Aorta (tissue), 5 donors: ENCODE results near the gene NKX1-2. TPM values are rescaled to one million over a fixed set of nuclear protein-coding genes. Genes with fewer than 3 reads are reported as not detected.

ENCODE experiments used
- ATAC-seq: fragments of 200-7000 bp; cut with Tn5 transposase; one replicate; pipeline ENCODE4 v1.9.1; 2022; ENCODE audit warnings: moderate library complexity; ENCODE audit not compliant: low FRiP score
- DNase-seq, 2 donors: peaks; one replicate each; pipeline ENCODE4 v3.0.0-alpha.2; 2020
- H3K27ac ChIP-seq, 2 donors: one replicate each; pipeline ENCODE4 v1.5.1; 2013; ENCODE audit warnings: low read length in 2 of 2, mild to moderate bottlenecking in 2 of 2, moderate library complexity in 2 of 2, control low read depth in 1 of 2, inconsistent platforms in 1 of 2, low read depth in 1 of 2
- H3K27me3 ChIP-seq, 2 donors: one replicate each; pipeline ENCODE4 v1.6.1; 2013; ENCODE audit warnings: control low read depth in 1 of 2, low read length in 1 of 2, mild to moderate bottlenecking in 1 of 2, moderate library complexity in 1 of 2; ENCODE audit not compliant: insufficient read depth in 2 of 2, control insufficient read depth in 1 of 2
- H3K36me3 ChIP-seq, 2 donors: one replicate each; pipeline ENCODE4 v1.6.1; 2013; ENCODE audit warnings: control low read depth in 1 of 2, low read length in 1 of 2, mild to moderate bottlenecking in 1 of 2; ENCODE audit not compliant: insufficient read depth in 2 of 2, control insufficient read depth in 1 of 2
- H3K4me1 ChIP-seq, 2 donors: one replicate each; pipeline ENCODE4 v1.6.1; 2013; ENCODE audit warnings: low read length in 2 of 2, control low read depth in 1 of 2, mild to moderate bottlenecking in 1 of 2, moderate library complexity in 1 of 2; ENCODE audit not compliant: insufficient read depth in 2 of 2, control insufficient read depth in 1 of 2
- H3K4me3 ChIP-seq, 2 donors: one replicate each; pipeline ENCODE4 v1.5.1; 2013; ENCODE audit warnings: low read length in 2 of 2, control low read depth in 1 of 2, mild to moderate bottlenecking in 1 of 2
- H3K9me3 ChIP-seq: one replicate; pipeline ENCODE4 v1.6.1; 2013; ENCODE audit warnings: mild to moderate bottlenecking, low read length; ENCODE audit not compliant: control insufficient read depth
- WGBS, 2 donors: extraction: QIAGEN DNeasy Blood & Tissue Kit; methylation state at CpG; one replicate each; pipeline ENCODE4 v1.1.7; 2013; 5-methylcytosine and 5-hydroxymethylcytosine counted together
- intact Hi-C, 2 donors: fragments of 100-400 bp; cut with DNase I; formaldehyde crosslinking; loops; one replicate each; pipeline versions ENCODE4 v1.14.2 to v1.15.0; 2022
- polyA plus RNA-seq, 2 donors: library from polyadenylated mRNA; stranded (reverse); fragments of 200-250 nt; gene quantifications; one replicate each; pipeline ENCODE4 v1.2.3, GENCODE V29; 2013
- total RNA-seq, 2 donors: library from RNA; stranded (reverse); fragmentation: NEBNext Ultra II Directional; extraction: Animal tissue kit (Norgen Biotek cat#: 25700); gene quantifications; one replicate each; pipeline ENCODE4 v1.2.1, GENCODE V29; 2021
- donor health status: healthy with polysubstance abuse.
- donor health status: Bipolar disorder and iron deficiency.
- donor health status: DM: no; HTN: no; CAD: no.
- donor health status: DM: no; HTN: no; CAD: no.
- donor health status: DM: yes; HTN: yes; CAD: no.

Gene NKX1-2
- total and polyA plus RNA-seq, 4 donors = not detected

DNA sequence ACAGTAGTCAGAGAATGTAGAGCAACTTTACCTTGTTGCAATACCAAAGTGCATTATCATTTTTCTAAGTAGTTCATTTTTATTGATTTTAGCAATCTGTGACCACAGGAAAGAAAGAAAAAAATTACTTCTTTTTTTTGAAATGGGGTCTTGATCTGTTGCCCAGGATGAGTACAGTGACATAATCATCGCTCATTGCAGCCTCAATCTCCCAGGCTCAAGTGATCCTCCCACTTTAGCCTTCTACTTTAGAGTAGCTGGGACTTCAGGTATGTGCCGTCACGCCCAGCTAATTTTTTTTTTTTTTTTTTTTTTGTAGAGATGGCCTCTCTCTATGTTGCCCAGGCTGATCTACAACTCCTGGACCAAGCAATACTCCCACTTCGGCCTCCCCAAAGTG, 19.8 kb downstream of the NKX1-2 start:
- H3K4me1 ChIP-seq = no peaks in the 10 kb centered on the region
- no peaks in the 10 kb centered on the region for H3K36me3 ChIP-seq
- no peaks in the 10 kb centered on the region for H3K27me3 ChIP-seq
- intact Hi-C loops = no loop called here
- 88 to 90% methylated on average over 4 of the region's 4 CpGs for WGBS, 2 donors
- no peak overlapping the region for H3K27ac ChIP-seq
- ATAC-seq (no peak), DNase-seq (no peak)
- H3K4me3 ChIP-seq = no peak overlapping the region
- H3K9me3 ChIP-seq = peaks cover 1% of the 10 kb centered on the region

DNA sequence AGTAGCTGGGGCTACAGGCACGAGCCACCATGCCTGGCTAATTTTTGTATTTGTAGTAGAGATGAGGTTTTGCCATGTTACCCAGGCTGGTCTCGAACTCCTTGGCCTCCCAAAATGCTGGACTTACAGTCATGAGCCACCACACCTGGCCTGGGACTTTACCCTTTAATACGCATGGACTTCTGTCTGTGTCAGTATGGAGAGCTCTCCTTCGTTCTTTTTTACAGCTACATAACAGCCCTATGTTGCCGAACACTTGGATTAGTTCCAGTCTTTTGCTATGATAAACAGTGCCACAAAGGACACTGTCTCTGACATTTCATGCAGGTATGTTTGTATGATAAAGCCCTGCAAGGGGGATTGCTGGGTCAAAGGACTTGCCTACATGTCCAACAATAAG, 20.3 kb downstream of the NKX1-2 start:
- no peak overlapping the region for H3K27ac ChIP-seq
- no peaks in the 10 kb centered on the region for H3K36me3 ChIP-seq
- no peaks in the 10 kb centered on the region for H3K4me1 ChIP-seq
- DNase-seq (no peak), ATAC-seq (no peak)
- peaks cover 1% of the 10 kb centered on the region for H3K9me3 ChIP-seq
- intact Hi-C loops = no loop called here
- no peak overlapping the region for H3K4me3 ChIP-seq
- 71 to 72% methylated on average over 5 of the region's 5 CpGs for WGBS, 2 donors
- H3K27me3 ChIP-seq = no peaks in the 10 kb centered on the region

DNA sequence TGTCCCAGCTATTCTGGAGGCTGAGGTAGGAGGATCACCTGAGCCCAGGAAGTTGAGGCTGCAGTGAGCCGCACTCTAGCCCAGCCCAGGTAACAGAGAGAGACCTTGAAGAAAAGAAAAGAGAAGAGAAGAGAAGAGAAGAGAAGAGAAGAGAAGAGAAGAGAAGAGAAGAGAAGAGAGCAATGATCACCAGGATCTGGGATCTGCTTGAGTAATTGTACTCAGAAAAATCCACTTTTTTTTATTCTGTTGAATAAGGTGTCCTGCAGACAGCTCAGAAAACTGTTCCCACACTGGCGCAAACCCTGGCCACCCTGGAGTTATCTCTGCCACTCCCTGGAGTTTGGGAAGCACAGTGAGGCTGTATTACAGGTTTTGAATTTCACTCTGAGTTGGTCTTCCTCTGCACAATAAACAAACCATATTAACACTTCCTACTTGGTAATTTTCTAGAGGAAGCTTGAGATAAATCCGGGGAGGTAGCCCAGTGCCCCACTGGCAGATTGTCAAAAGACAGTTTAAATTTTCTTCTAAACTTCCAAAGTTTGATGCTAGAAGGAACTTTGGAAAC, 21.5 kb downstream of the NKX1-2 start:
- Histone ChIP-seq H3K4me1 (no peaks in the 10 kb centered on the region), H3K4me3 (no peak overlapping the region), H3K27ac (no peak overlapping the region), H3K27me3 (no peaks in the 10 kb centered on the region), H3K9me3 (peaks cover 1% of the 10 kb centered on the region), H3K36me3 (no peaks in the 10 kb centered on the region)
- 70 to 71% methylated on average over 3 of the region's 3 CpGs for WGBS, 2 donors
- DNase-seq = no peak
- intact Hi-C loops = no loop called here
- ATAC-seq = no peak

DNA sequence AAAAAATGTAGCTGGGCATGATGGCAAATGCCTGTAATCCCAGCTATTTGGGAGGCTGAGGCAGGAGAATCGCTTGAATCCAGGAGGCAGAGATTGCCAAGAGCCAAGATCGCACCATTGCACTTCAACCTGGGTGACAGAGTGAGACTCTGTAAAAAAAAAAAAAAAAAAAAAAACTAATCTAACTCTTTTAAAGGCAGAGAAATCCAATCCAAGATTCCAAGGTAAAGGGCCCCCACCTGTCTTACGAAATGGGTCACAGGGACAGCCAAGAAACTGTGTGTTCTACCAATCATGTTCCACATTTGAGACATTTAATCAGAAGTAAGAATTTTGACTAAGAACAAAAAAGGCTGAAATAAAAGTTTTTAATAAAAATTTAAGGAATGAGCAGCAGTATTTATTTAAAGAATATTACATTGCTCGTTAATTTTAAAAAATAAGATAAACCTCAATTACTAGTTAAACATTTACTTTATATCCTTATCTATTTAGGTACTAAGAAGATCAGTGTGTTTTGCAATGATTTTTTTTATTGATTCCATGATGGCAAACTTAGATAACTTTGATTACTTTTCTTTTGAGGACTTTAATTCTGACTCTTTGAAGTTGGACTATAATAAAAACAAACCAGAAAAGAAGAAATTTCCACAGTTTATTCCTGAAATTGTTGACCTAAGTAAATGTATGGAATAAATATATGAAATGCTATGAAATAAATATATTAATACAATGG, 24.4 kb downstream of the NKX1-2 start:
- intact Hi-C loops = no loop called here
- no peaks in the 10 kb centered on the region for H3K36me3 ChIP-seq
- no peaks in the 10 kb centered on the region for H3K4me1 ChIP-seq
- no peak overlapping the region for H3K4me3 ChIP-seq
- WGBS, 2 donors = 92 to 95% methylated on average over 4 of the region's 4 CpGs
- DNase-seq (no peak), ATAC-seq (no peak)
- no peaks in the 10 kb centered on the region for H3K27me3 ChIP-seq
- H3K27ac ChIP-seq = no peak overlapping the region
- H3K9me3 ChIP-seq = peaks cover 1% of the 10 kb centered on the region

DNA sequence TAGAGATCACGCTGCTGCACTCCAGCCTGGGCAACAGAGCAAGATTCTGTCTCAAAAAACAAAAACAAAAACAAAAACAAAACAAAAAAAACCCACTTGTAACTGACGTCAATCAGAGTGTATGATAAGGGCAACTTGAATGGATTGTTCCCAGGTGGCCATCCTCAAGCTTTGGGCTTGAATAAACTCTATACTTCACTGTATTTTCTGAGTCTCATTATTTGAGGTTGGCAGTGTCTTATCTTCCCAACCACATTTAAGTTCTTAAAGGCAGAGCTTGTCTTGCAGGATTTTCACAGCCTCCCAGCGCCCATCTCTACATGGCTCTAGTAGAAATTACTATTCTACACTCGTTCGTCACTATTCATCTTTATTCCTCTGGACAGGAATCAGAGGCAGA, 26.0 kb downstream of the NKX1-2 start:
- no peaks in the 10 kb centered on the region for H3K36me3 ChIP-seq
- WGBS, 2 donors = 84 to 89% methylated on average over 5 of the region's 5 CpGs
- no peak overlapping the region for H3K4me3 ChIP-seq
- ATAC-seq (no peak), DNase-seq (no peak)
- no peaks in the 10 kb centered on the region for H3K4me1 ChIP-seq
- H3K27me3 ChIP-seq = no peaks in the 10 kb centered on the region
- intact Hi-C loops = no loop called here
- no peak overlapping the region for H3K27ac ChIP-seq
- H3K9me3 ChIP-seq = no peaks in the 10 kb centered on the region

DNA sequence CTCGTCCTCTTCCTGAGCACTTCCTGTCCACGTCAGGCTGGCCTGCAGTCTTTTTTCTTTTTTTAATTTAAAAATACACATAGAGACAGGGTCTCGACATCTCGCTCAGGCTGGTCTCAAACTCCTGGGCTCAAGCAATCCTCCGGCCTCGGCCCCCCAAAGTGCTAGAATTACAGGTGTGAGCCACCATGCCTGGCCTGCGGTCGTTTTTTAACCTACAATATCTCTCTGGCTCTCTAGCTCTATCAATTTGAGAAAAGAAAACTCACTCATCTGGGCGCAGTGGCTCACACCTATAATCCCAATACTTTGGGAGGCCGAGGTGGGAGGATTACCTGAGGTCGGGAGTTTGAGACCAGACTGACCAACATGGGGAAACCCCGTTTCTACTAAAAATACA, 27.1 kb downstream of the NKX1-2 start:
- H3K4me3 ChIP-seq = no peak overlapping the region
- intact Hi-C loops = no loop called here
- H3K9me3 ChIP-seq = no peaks in the 10 kb centered on the region
- ATAC-seq = no peak
- DNase-seq = peak in 1 of 2 donors; percentile 55
- peaks cover 0 to 2% of the 10 kb centered on the region in 2 donors for H3K27me3 ChIP-seq
- 84 to 86% methylated on average over 12 of the region's 12 CpGs for WGBS, 2 donors
- H3K27ac ChIP-seq = no peak overlapping the region
- H3K36me3 ChIP-seq = no peaks in the 10 kb centered on the region
- H3K4me1 ChIP-seq = no peaks in the 10 kb centered on the region

DNA sequence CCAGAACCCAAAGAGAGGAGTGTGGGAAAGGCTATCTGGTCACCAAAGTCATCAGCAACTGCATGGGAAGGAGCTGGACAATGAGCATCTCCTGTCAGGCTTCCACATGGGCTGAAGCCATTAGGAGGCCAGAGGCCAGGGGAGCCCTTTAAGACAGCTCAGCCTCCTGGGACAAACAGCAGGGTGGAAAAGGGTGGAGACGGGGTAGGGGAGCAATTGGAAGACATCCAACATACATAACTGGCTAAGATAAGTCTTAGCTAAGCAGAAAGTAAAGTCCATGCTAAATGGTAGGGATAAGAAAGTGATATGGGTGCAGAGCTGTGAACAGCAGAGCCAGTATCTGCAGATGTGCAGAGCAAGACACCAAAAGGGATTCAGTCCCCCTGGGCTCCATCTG, 29.6 kb downstream of the NKX1-2 start:
- Histone ChIP-seq H3K9me3 (no peaks in the 10 kb centered on the region), H3K36me3 (no peaks in the 10 kb centered on the region), H3K4me3 (no peak overlapping the region), H3K4me1 (peaks cover 0 to under 1% of the 10 kb centered on the region in 2 donors), H3K27me3 (peaks cover 0 to 2% of the 10 kb centered on the region in 2 donors), H3K27ac (no peak overlapping the region)
- ATAC-seq = no peak
- intact Hi-C loops = no loop called here
- peak in 1 of 2 donors; percentile 44 for DNase-seq
- 22 to 32% methylated on average over 1 of the region's 1 CpG for WGBS, 2 donors

DNA sequence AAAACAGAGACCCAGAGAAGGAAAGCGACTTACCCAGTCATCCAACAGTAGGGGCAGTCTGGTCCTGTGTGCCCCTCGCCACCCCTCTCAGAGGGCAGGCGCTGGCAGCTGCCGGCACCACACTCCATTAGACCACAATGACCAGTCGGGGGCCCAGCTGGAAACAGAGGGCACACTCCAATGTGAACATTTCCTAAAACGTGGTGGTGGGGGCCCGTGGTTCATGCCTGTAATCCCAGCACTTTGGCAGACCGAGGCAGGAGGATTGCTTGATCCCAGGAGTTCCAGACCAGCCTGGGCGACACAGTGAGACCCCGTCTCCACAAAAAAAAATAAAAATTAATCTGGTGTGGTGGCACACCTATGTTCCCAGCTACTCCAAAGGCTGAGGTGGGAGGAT, 30.2 kb downstream of the NKX1-2 start:
- H3K27ac ChIP-seq = no peak overlapping the region
- peaks cover 0 to 2% of the 10 kb centered on the region in 2 donors for H3K4me1 ChIP-seq
- H3K36me3 ChIP-seq = no peaks in the 10 kb centered on the region
- DNase-seq (peak in 1 of 2 donors; percentile 57), ATAC-seq (no peak)
- WGBS, 2 donors = 90 to 91% methylated on average over 10 of the region's 10 CpGs
- no peak overlapping the region for H3K4me3 ChIP-seq
- H3K27me3 ChIP-seq = peaks cover 0 to 2% of the 10 kb centered on the region in 2 donors
- intact Hi-C loops = loop anchor here in 1 of 2 donors (1.0 kb wide), 1 partner anchor 42 kb away; the partner anchor contains the start of gene LHPP
- no peaks in the 10 kb centered on the region for H3K9me3 ChIP-seq
